Measurements from ENCODE around the gene CFAP46. TPM values are rescaled to one million over a fixed set of nuclear protein-coding genes. Genes with fewer than 3 reads are reported as not detected.

The CFAP46 gene
- total and polyA plus RNA-seq, 2 of the 4 experiments (the other 2 are of a cell fraction) = 1.3 to 1.8 TPM

DNA sequence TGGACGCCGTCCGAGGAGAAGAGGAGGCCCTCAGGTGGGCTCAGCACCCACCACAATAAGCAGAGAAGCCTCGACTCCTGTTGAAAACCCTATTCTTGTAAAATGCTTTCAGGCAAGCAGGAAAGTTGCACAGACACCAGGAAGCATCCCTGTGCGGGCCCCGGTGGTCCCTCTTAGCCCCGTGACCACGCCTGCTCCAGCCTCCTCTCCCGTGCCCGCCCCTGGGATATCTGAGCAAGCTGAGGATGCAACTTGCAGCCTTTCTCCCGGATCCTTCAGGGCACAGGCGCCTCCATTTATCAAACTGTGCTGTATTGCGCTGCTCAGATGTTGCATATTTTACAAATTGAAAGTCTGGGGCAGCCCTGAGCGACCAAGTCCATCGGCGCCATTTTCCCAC lies 72.7 kb downstream of the CFAP46 start:
- no peak for TF ChIP-seq MXI1 (IDR thresholded peaks at IDR 0.05; ENCODE audit: borderline replicate concordance, low read depth, low read length)
- no peak for TF ChIP-seq BHLHE40 (IDR thresholded peaks at IDR 0.05; ENCODE audit: low read depth, low read length)
- TF ChIP-seq, protein P1, sequence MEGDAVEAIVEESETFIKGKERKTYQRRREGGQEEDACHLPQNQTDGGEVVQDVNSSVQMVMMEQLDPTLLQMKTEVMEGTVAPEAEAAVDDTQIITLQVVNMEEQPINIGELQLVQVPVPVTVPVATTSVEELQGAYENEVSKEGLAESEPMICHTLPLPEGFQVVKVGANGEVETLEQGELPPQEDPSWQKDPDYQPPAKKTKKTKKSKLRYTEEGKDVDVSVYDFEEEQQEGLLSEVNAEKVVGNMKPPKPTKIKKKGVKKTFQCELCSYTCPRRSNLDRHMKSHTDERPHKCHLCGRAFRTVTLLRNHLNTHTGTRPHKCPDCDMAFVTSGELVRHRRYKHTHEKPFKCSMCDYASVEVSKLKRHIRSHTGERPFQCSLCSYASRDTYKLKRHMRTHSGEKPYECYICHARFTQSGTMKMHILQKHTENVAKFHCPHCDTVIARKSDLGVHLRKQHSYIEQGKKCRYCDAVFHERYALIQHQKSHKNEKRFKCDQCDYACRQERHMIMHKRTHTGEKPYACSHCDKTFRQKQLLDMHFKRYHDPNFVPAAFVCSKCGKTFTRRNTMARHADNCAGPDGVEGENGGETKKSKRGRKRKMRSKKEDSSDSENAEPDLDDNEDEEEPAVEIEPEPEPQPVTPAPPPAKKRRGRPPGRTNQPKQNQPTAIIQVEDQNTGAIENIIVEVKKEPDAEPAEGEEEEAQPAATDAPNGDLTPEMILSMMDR (conservative IDR thresholded peaks at IDR 0.05; ENCODE audit: low read depth, low read length) = no peak
- TF ChIP-seq, protein P2, sequence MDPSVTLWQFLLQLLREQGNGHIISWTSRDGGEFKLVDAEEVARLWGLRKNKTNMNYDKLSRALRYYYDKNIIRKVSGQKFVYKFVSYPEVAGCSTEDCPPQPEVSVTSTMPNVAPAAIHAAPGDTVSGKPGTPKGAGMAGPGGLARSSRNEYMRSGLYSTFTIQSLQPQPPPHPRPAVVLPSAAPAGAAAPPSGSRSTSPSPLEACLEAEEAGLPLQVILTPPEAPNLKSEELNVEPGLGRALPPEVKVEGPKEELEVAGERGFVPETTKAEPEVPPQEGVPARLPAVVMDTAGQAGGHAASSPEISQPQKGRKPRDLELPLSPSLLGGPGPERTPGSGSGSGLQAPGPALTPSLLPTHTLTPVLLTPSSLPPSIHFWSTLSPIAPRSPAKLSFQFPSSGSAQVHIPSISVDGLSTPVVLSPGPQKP (IDR thresholded peaks at IDR 0.05; ENCODE audit: borderline replicate concordance, low read depth, low read length) = no peak
- no peak for TF ChIP-seq CHD1 (IDR thresholded peaks at IDR 0.05; ENCODE audit: low read depth, low read length)
- no peak for TF ChIP-seq RFX5 (IDR thresholded peaks at IDR 0.05; ENCODE audit: low read depth, low read length)
- TF ChIP-seq NFE2L2 (IDR thresholded peaks at IDR 0.05; ENCODE audit: low read depth, low read length) = no peak
- no peak for TF ChIP-seq RCOR1 (IDR thresholded peaks at IDR 0.05; ENCODE audit: insufficient replicate concordance, low read length)
- TF ChIP-seq FOS (IDR thresholded peaks at IDR 0.05; ENCODE audit: low read depth, low read length) = no peak
- no peak for TF ChIP-seq MAZ (IDR thresholded peaks at IDR 0.05; ENCODE audit: borderline replicate concordance, low read depth, low read length)
- TF ChIP-seq SMC3 (IDR thresholded peaks at IDR 0.05; ENCODE audit: low read depth, low read length) = no peak
- TF ChIP-seq POLR2A (IDR thresholded peaks at IDR 0.05; ENCODE audit: low read depth, low read length) = no peak
- no peak for TF ChIP-seq CEBPB (IDR thresholded peaks at IDR 0.05; ENCODE audit: low read depth, low read length)
- ATAC-seq (ENCODE audit: low read depth) = no peak
- no peaks in the 10 kb centered on the region for H3K79me1 ChIP-seq (ENCODE audit: low read depth in 1 of 2, low read length in 2 of 2)
- H3K18ac ChIP-seq (ENCODE audit: low read depth, low read length) = no peak overlapping the region
- WGBS, 2 experiments (ENCODE audit: extremely low coverage in 2 of 2, insufficient read length in 1 of 2) = 69% methylated on average over 12 of the region's 16 CpGs; no CpG with 5 or more reads in 1 of the 2 experiments
- H3K9me1 ChIP-seq (ENCODE audit: insufficient read depth, low read length) = no peaks in the 10 kb centered on the region
- H2AFZ ChIP-seq (replicated peaks; ENCODE audit: low read length, poor library complexity) = no peak overlapping the region
- ChIA-PET CTCF (no interaction called here), POLR2A (ENCODE audit: unreplicated experiment) (no interaction called here)
- H2BK5ac ChIP-seq (ENCODE audit: low read depth, low read length, poor library complexity, severe bottlenecking) = no peak overlapping the region
- no peaks in the 10 kb centered on the region for H3K4me1 ChIP-seq (ENCODE audit: control insufficient read depth, insufficient read depth, low read length)
- no peak overlapping the region for H4K91ac ChIP-seq (ENCODE audit: insufficient read depth, low read depth, low read length)
- no peak overlapping the region for H3K23ac ChIP-seq (ENCODE audit: low read depth, low read length)
- no peaks in the 10 kb centered on the region for H4K20me1 ChIP-seq (ENCODE audit: insufficient read depth, low read length)
- no peak overlapping the region for H2AK5ac ChIP-seq (ENCODE audit: low read depth, low read length)
- H2AK9ac ChIP-seq (replicated peaks; ENCODE audit: low read depth, low read length, poor library complexity) = no peak overlapping the region
- H2BK15ac ChIP-seq (ENCODE audit: low read depth, low read length) = no peak overlapping the region
- no peak for DNase-seq
- H3K9me3 ChIP-seq (ENCODE audit: control insufficient read depth, insufficient read depth, low read length) = peaks cover 2% of the 10 kb centered on the region
- H3K36me3 ChIP-seq (ENCODE audit: control insufficient read depth, insufficient read depth, low read length) = no peaks in the 10 kb centered on the region
- no peak overlapping the region for H3K27ac ChIP-seq (ENCODE audit: insufficient read depth, low read length)
- intact Hi-C loops (cut with micrococcal nuclease) (no loop called here), dilution Hi-C loops (cut with HindIII; ENCODE audit: low sequenced_read_pairs, unreplicated experiment) (no loop called here), in situ Hi-C loops (cut with MboI; ENCODE audit: low sequenced_read_pairs) (no loop called here)
- BruUV-seq (replicated peaks) = no TSS peak
- H3K4me2 ChIP-seq (ENCODE audit: low read depth, low read length) = no peak overlapping the region
- no peak overlapping the region for H3K56ac ChIP-seq (ENCODE audit: extremely low read depth, insufficient read depth, low read length)
- H3K4me3 ChIP-seq (ENCODE audit: insufficient read depth, low read depth, low read length) = no peak overlapping the region
- no peak overlapping the region for H3K4ac ChIP-seq (ENCODE audit: low read depth, low read length)
- H3K9ac ChIP-seq (ENCODE audit: low read depth, low read length) = no peak overlapping the region
- H3K14ac ChIP-seq (replicated peaks; ENCODE audit: low read depth, low read length) = no peak overlapping the region
- no peak overlapping the region for H2BK120ac ChIP-seq (ENCODE audit: low read depth, low read length)
- peaks cover 9% of the 10 kb centered on the region for H3K27me3 ChIP-seq (ENCODE audit: control insufficient read depth, insufficient read depth, low read length)
- no peak overlapping the region for H2BK20ac ChIP-seq (ENCODE audit: low read depth, low read length)
- no peak overlapping the region for H4K5ac ChIP-seq (ENCODE audit: low read depth, low read length)
- no peak overlapping the region for H4K8ac ChIP-seq (ENCODE audit: low read depth in 2 of 2, low read length in 2 of 2)
